Keratinocyte (primary cell): ENCODE data around the gene ITGAD. TPM values are rescaled to one million over a fixed set of nuclear protein-coding genes. Genes with fewer than 3 reads are reported as not detected.

ENCODE experiments used
- DNase-seq: peaks from one replicate; pipeline ENCODE4 v3.0.0-alpha.2; 2011; ENCODE audit warnings: low read depth, missing footprints, low spot score
- FAIRE-seq: peaks from 2 replicates; lab custom pipeline; 2011; peaks lifted over from hg19 to GRCh38; lab: Jason Lieb, UNC
- H2AFZ ChIP-seq: 2 replicates; pipeline ENCODE4 v1.6.0; 2012; ENCODE audit warnings: low read length, control low read depth, inconsistent platforms; ENCODE audit not compliant: control insufficient read depth
- H3K27ac ChIP-seq: 2 replicates; pipeline ENCODE4 v1.5.1; 2011; ENCODE audit warnings: low read length; ENCODE audit not compliant: control insufficient read depth, insufficient read depth
- H3K27me3 ChIP-seq: 3 replicates; pipeline ENCODE4 v1.6.0; 2011; ENCODE audit warnings: low read length; ENCODE audit not compliant: control insufficient read depth, insufficient read depth; ENCODE audit errors: extremely low read depth
- H3K36me3 ChIP-seq, 2 experiments: 2 replicates in 1 of 2; 3 replicates in 1 of 2; pipeline ENCODE4 v1.5.1; 2011; ENCODE audit warnings: low read length in 2 of 2, mild to moderate bottlenecking in 1 of 2; ENCODE audit not compliant: control insufficient read depth in 2 of 2, insufficient read depth in 2 of 2; ENCODE audit errors: extremely low read depth in 1 of 2
- H3K4me1 ChIP-seq: 3 replicates; pipeline ENCODE4 v1.5.1; 2011; ENCODE audit warnings: low read length; ENCODE audit not compliant: control insufficient read depth, insufficient read depth; ENCODE audit errors: extremely low read depth
- H3K4me2 ChIP-seq: 3 replicates; pipeline ENCODE4 v1.6.0; 2011; ENCODE audit warnings: low read depth, low read length; ENCODE audit not compliant: control insufficient read depth, insufficient read depth; ENCODE audit errors: extremely low read depth
- H3K4me3 ChIP-seq, 3 experiments: fragments of 200-600 bp in 1 of 3; sonication (generic) in 1 of 3; 2 replicates in 2 of 3; 3 replicates in 1 of 3; pipeline ENCODE4 v1.5.1; 2011 to 2016; ENCODE audit warnings: low read length in 3 of 3, mild to moderate bottlenecking in 3 of 3, control low read depth in 2 of 3, inconsistent platforms in 1 of 3, low read depth in 1 of 3, mixed read lengths in 1 of 3, mixed run types in 1 of 3, moderate library complexity in 1 of 3; ENCODE audit not compliant: control insufficient read depth in 2 of 3, insufficient read depth in 2 of 3; ENCODE audit errors: extremely low read depth in 1 of 3
- H3K79me2 ChIP-seq: 2 replicates; pipeline ENCODE4 v1.6.0; 2012; ENCODE audit warnings: low read length; ENCODE audit not compliant: control insufficient read depth, insufficient read depth
- H3K9ac ChIP-seq: 3 replicates; pipeline ENCODE4 v1.6.0; 2011; ENCODE audit warnings: low read length; ENCODE audit not compliant: control insufficient read depth, insufficient read depth; ENCODE audit errors: extremely low read depth
- H3K9me1 ChIP-seq: 3 replicates; pipeline ENCODE4 v1.6.0; 2011; ENCODE audit warnings: low read length; ENCODE audit not compliant: control insufficient read depth, insufficient read depth; ENCODE audit errors: extremely low read depth
- H3K9me3 ChIP-seq: 2 replicates; pipeline ENCODE4 v1.5.1; 2012; ENCODE audit warnings: low read depth, low read length; ENCODE audit not compliant: control insufficient read depth
- H4K20me1 ChIP-seq: 3 replicates; pipeline ENCODE4 v1.6.0; 2011; ENCODE audit warnings: low read length; ENCODE audit not compliant: control insufficient read depth, insufficient read depth; ENCODE audit errors: extremely low read depth
- CTCF ChIP-seq, 3 experiments: IDR thresholded peaks in 1 of 3; conservative IDR thresholded peaks in 1 of 3; optimal IDR thresholded peaks in 1 of 3; 2 replicates in 2 of 3; 3 replicates in 1 of 3; pipeline versions ENCODE3 to v1.5.1; 2011; ENCODE audit warnings: low read length in 3 of 3, mild to moderate bottlenecking in 3 of 3, moderate library complexity in 2 of 3, control low read depth in 1 of 3, inconsistent platforms in 1 of 3; ENCODE audit not compliant: insufficient read depth in 2 of 3; ENCODE audit errors: extremely low read depth in 1 of 3
- EZH2 ChIP-seq: IDR thresholded peaks from one replicate; pipeline ENCODE4 v1.6.1; 2012; ENCODE audit warnings: inconsistent platforms, mild to moderate bottlenecking, low read length, moderate library complexity
- dilution Hi-C: fragments of 300-500 bp; cut with MboI; formaldehyde crosslinking; loops from one replicate; pipeline ENCODE4 v1.7.0; 2020; ENCODE audit warnings: low sequenced_read_pairs; ENCODE audit not compliant: extremely low pct_ligation_motif_present
- polyA plus RNA-seq, 5 experiments: library from polyadenylated mRNA; depleted of rRNA in 3 of 5; stranded (reverse) in 3 of 5; stranded (forward) in 1 of 5; unstranded in 1 of 5; fragments of >200 nt; gene quantifications; 1 replicate in 1 of 5; 2 replicates in 3 of 5; 3 replicates in 1 of 5; pipeline versions ENCODE4 v1.2.1 to v1.2.3, GENCODE V29; 2011 to 2012; ENCODE audit warnings: missing spikeins in 2 of 5, low read depth in 1 of 5, low replicate concordance in 1 of 5

ITGAD gene
- polyA plus RNA-seq, 1 donor (not counting 4 experiments of a cell fraction or from before 2014, with no cell fraction given), result not detected

GRCh38 chr16:31464781-31465260 is 71.7 kb downstream of the ITGAD start:
- TF ChIP-seq CTCF (optimal IDR thresholded peaks at IDR 0.05 in 1 of 3, IDR thresholded peaks at IDR 0.05 in 1 of 3, conservative IDR thresholded peaks at IDR 0.05 in 1 of 3; ENCODE audit: extremely low read depth in 1 of 3, insufficient read depth in 2 of 3, low read length in 3 of 3), result no peak
- no peak for TF ChIP-seq EZH2
- H3K4me3 ChIP-seq, result no peak overlapping the region
- H3K36me3 ChIP-seq, result peaks cover 9 to 22% of the 10 kb centered on the region in 2 experiments
- no peaks in the 10 kb centered on the region for H3K27me3 ChIP-seq
- no peak overlapping the region for H3K9ac ChIP-seq
- dilution Hi-C loops, result no loop called here
- FAIRE-seq (no peak), DNase-seq (no peak)
- H3K9me1 ChIP-seq, result no peaks in the 10 kb centered on the region
- H3K79me2 ChIP-seq, result peaks cover 1% of the 10 kb centered on the region
- H2AFZ ChIP-seq, result no peak overlapping the region
- no peak overlapping the region for H3K4me2 ChIP-seq
- no peaks in the 10 kb centered on the region for H3K9me3 ChIP-seq
- peaks cover 10% of the 10 kb centered on the region for H3K4me1 ChIP-seq
- H3K27ac ChIP-seq, result no peak overlapping the region
- H4K20me1 ChIP-seq, result no peaks in the 10 kb centered on the region

GRCh38 chr16:31465788-31466370 is 72.7 kb downstream of the ITGAD start:
- Histone ChIP-seq H3K9me3 (no peaks in the 10 kb centered on the region), H3K27ac (no peak overlapping the region), H2AFZ (no peak overlapping the region), H3K4me3 (no peak overlapping the region), H3K4me1 (peaks cover 2% of the 10 kb centered on the region), H3K9me1 (no peaks in the 10 kb centered on the region), H3K4me2 (no peak overlapping the region), H3K27me3 (no peaks in the 10 kb centered on the region), H3K9ac (no peak overlapping the region), H3K79me2 (no peaks in the 10 kb centered on the region), H3K36me3 (peaks cover 9 to 22% of the 10 kb centered on the region in 2 experiments), H4K20me1 (no peaks in the 10 kb centered on the region)
- no peak for FAIRE-seq
- dilution Hi-C loops, result no loop called here
- no peak for TF ChIP-seq EZH2
- TF ChIP-seq CTCF (optimal IDR thresholded peaks at IDR 0.05 in 1 of 3, IDR thresholded peaks at IDR 0.05 in 1 of 3, conservative IDR thresholded peaks at IDR 0.05 in 1 of 3; ENCODE audit: extremely low read depth in 1 of 3, insufficient read depth in 2 of 3, low read length in 3 of 3), result no peak
- no peak for DNase-seq
